Fibroblast of the aortic adventitia (primary cell): ENCODE results near the gene DZIP1L. TPM values are rescaled to one million over a fixed set of nuclear protein-coding genes. Genes with fewer than 3 reads are reported as not detected.
A peak's percentile ranks its signal among the peaks of the same experiment; 100 is the strongest.
"Not testable (repeated sequence)": the region's sequence is repeated elsewhere in the genome, so short reads cannot be mapped to it uniquely, and the experiment has no call there.

ENCODE experiments used
- DNase-seq: peaks from one replicate; pipeline ENCODE4 v3.0.0-alpha.2; 2010; ENCODE audit warnings: low read depth
- H3K4me3 ChIP-seq: 2 replicates; pipeline ENCODE4 v1.5.1; 2011; ENCODE audit warnings: low read depth, mild to moderate bottlenecking, control low read depth, low read length, moderate library complexity
- CTCF ChIP-seq: IDR thresholded peaks from 2 replicates; pipeline ENCODE4 v1.5.1; 2011; ENCODE audit warnings: mild to moderate bottlenecking, low read length, control low read depth, inconsistent platforms; ENCODE audit not compliant: insufficient read depth
- total RNA-seq: library from RNA; depleted of rRNA; stranded (reverse); fragments of >200 nt; gene quantifications from 2 replicates; pipeline ENCODE4 v1.2.3, GENCODE V29; 2012; ENCODE audit warnings: low replicate concordance

The DZIP1L gene
- total RNA-seq, 1 donor, result 28.3 TPM

GRCh38 chr3:138114431-138114918 lies 933 bp downstream of the DZIP1L start:
- DNase-seq, result peak; percentile 40
- peak overlapping the region; percentile 83 for H3K4me3 ChIP-seq
- TF ChIP-seq CTCF, result no peak

GRCh38 chr3:138113326-138113725 lies 2.1 kb downstream of the DZIP1L start:
- H3K4me3 ChIP-seq, result no peak overlapping the region
- no peak for TF ChIP-seq CTCF
- no peak for DNase-seq

GRCh38 chr3:138112362-138112761 lies 3.0 kb downstream of the DZIP1L start:
- no peak for DNase-seq
- H3K4me3 ChIP-seq, result no peak overlapping the region
- TF ChIP-seq CTCF, result no peak

- DNase-seq, result no peak
- H3K4me3 ChIP-seq, result no peak overlapping the region
- TF ChIP-seq CTCF, result no peak
Measured at GRCh38 chr3:138105598-138105997, 9.8 kb downstream of the DZIP1L start.

- TF ChIP-seq CTCF, result no peak
- DNase-seq, result no peak
- H3K4me3 ChIP-seq, result no peak overlapping the region
Measured at GRCh38 chr3:138103466-138103865, 11.9 kb downstream of the DZIP1L start.

- TF ChIP-seq CTCF, result peak; percentile 16
- not testable (repeated sequence) for DNase-seq, H3K4me3 ChIP-seq
Measured at GRCh38 chr3:138101351-138101940, 14.0 kb downstream of the DZIP1L start.

- H3K4me3 ChIP-seq, result no peak overlapping the region
- no peak for DNase-seq
Measured at GRCh38 chr3:138099417-138099816, 16.0 kb downstream of the DZIP1L start.

More at GRCh38 chr3:138099417-138099816, 16.0 kb downstream of the DZIP1L start:
- no peak for TF ChIP-seq CTCF
